ENCODE results near the gene SIDT2. TPM values are rescaled to one million over a fixed set of nuclear protein-coding genes. Genes with fewer than 3 reads are reported as not detected.

The SIDT2 gene
- polyA plus RNA-seq, 1 experiment: 32.5 TPM

DNA sequence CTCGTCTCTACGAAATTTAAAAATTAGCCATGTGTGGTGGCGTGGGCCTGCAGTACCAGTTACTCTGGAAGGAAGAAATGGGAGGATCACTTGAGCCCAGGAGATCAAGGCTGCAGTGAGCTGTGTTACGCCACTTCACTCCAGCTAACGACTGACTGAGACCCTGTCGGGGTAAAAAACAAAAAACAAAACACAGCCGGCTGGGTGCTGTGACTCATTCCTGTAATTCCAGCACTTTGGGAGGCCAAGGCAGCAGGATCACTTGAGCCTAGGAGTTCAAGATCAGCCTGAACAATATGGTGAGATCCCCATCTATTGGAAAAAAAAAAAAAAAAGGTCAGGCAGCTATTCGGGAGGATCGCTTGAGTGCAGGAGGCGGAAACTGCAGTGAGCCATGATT, 32.0 kb upstream of the SIDT2 start:
- H3K27me3 ChIP-seq (ENCODE audit: control insufficient read depth, insufficient read depth, low read length): no peaks in the 10 kb centered on the region
- H3K9me3 ChIP-seq (ENCODE audit: control insufficient read depth, insufficient read depth, low read length): no peaks in the 10 kb centered on the region
- no peak overlapping the region for H3K27ac ChIP-seq (ENCODE audit: low read depth, low read length)
- TF ChIP-seq, protein P1, sequence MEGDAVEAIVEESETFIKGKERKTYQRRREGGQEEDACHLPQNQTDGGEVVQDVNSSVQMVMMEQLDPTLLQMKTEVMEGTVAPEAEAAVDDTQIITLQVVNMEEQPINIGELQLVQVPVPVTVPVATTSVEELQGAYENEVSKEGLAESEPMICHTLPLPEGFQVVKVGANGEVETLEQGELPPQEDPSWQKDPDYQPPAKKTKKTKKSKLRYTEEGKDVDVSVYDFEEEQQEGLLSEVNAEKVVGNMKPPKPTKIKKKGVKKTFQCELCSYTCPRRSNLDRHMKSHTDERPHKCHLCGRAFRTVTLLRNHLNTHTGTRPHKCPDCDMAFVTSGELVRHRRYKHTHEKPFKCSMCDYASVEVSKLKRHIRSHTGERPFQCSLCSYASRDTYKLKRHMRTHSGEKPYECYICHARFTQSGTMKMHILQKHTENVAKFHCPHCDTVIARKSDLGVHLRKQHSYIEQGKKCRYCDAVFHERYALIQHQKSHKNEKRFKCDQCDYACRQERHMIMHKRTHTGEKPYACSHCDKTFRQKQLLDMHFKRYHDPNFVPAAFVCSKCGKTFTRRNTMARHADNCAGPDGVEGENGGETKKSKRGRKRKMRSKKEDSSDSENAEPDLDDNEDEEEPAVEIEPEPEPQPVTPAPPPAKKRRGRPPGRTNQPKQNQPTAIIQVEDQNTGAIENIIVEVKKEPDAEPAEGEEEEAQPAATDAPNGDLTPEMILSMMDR (IDR thresholded peaks at IDR 0.05; ENCODE audit: low read depth, low read length): no peak
- POLR2A ChIA-PET: interaction anchor here (0.7 to 1.2 kb wide), 5 partner anchors 13 to 80 kb away, joined by 3 to 7 read pairs (median 4); no protein-coding TSS in a partner anchor
- H3K4me3 ChIP-seq (ENCODE audit: low read depth, low read length): no peak overlapping the region; the same call in 1 of the 2 replicates
- no peak for DNase-seq (ENCODE audit: low read depth, low spot score)
- CTCF ChIA-PET: interaction anchor here (0.7 to 1.5 kb wide), 4 partner anchors 14 to 266 kb away, joined by 3 to 9 read pairs (median 3); no protein-coding TSS in a partner anchor

GRCh38 chr11:117152066-117152465, 26.5 kb upstream of the SIDT2 start:
- Histone ChIP-seq H3K9me3 (ENCODE audit: control insufficient read depth, insufficient read depth, low read length) (no peaks in the 10 kb centered on the region), H3K27ac (ENCODE audit: low read depth, low read length) (no peak overlapping the region), H3K4me3 (ENCODE audit: low read depth, low read length) (no peak overlapping the region), H3K27me3 (ENCODE audit: control insufficient read depth, insufficient read depth, low read length) (no peaks in the 10 kb centered on the region)
- ChIA-PET CTCF (interaction anchor here (1.0 kb wide), 1 partner anchor 360 kb away, joined by 6 read pairs; the partner anchor contains the start of gene APOA5), POLR2A (no interaction called here)
- DNase-seq (ENCODE audit: low read depth, low spot score): no peak
- TF ChIP-seq, protein P1 (IDR thresholded peaks at IDR 0.05; ENCODE audit: low read depth, low read length): no peak

GRCh38 chr11:117154468-117154867, 24.1 kb upstream of the SIDT2 start:
- POLR2A ChIA-PET: no interaction called here

DNA sequence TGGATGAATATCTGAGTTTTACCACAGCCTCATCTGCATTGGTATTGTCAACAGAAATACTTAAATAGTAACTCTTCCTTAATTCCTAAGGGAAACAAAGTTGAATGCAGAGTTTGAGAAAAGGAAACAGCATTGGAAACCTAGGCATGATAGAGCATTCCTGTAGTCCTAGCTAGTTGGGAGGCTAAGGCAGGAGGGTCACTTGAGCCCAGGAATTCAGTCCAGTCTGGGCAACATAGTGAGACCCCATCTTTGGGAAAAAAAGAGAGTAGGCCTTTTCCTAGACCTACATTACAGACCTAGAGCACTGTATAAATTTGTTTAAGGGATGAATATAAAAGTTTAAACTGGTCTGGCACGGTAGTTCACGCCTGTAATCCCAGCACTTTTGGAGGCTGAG, 21.0 kb upstream of the SIDT2 start:
- TF ChIP-seq, protein P1 (IDR thresholded peaks at IDR 0.05; ENCODE audit: low read depth, low read length): no peak
- no peaks in the 10 kb centered on the region for H3K27me3 ChIP-seq (ENCODE audit: control insufficient read depth, insufficient read depth, low read length)
- no peak for DNase-seq (ENCODE audit: low read depth, low spot score)
- POLR2A ChIA-PET: no interaction called here
- no peak overlapping the region for H3K27ac ChIP-seq (ENCODE audit: low read depth, low read length)
- H3K9me3 ChIP-seq (ENCODE audit: control insufficient read depth, insufficient read depth, low read length): no peaks in the 10 kb centered on the region
- no peak overlapping the region for H3K4me3 ChIP-seq (ENCODE audit: low read depth, low read length)
- CTCF ChIA-PET: interaction anchor here (0.7 kb wide), 1 partner anchor 70 kb away, joined by 8 read pairs; no protein-coding TSS in a partner anchor

More at GRCh38 chr11:117154468-117154867, 24.1 kb upstream of the SIDT2 start:
- H3K27me3 ChIP-seq (ENCODE audit: control insufficient read depth, insufficient read depth, low read length): no peaks in the 10 kb centered on the region
- CTCF ChIA-PET: interaction anchor here (0.6 to 1.3 kb wide), 3 partner anchors 26 to 414 kb away, joined by 3 to 6 read pairs (median 4); no protein-coding TSS in a partner anchor
- no peak for DNase-seq (ENCODE audit: low read depth, low spot score)
- TF ChIP-seq, protein P1 (IDR thresholded peaks at IDR 0.05; ENCODE audit: low read depth, low read length): no peak
- H3K4me3 ChIP-seq (ENCODE audit: low read depth, low read length): no peak overlapping the region
- H3K9me3 ChIP-seq (ENCODE audit: control insufficient read depth, insufficient read depth, low read length): no peaks in the 10 kb centered on the region
- no peak overlapping the region for H3K27ac ChIP-seq (ENCODE audit: low read depth, low read length)

- POLR2A ChIA-PET: no interaction called here
- no peak for DNase-seq (ENCODE audit: low read depth, low spot score)
Observed at GRCh38 chr11:117159892-117160291, 18.7 kb upstream of the SIDT2 start.

More at GRCh38 chr11:117159892-117160291, 18.7 kb upstream of the SIDT2 start:
- Histone ChIP-seq H3K27me3 (ENCODE audit: control insufficient read depth, insufficient read depth, low read length) (no peaks in the 10 kb centered on the region), H3K27ac (ENCODE audit: low read depth, low read length) (no peak overlapping the region), H3K9me3 (ENCODE audit: control insufficient read depth, insufficient read depth, low read length) (no peaks in the 10 kb centered on the region), H3K4me3 (ENCODE audit: low read depth, low read length) (no peak overlapping the region)
- CTCF ChIA-PET: interaction anchor here (0.8 to 1.5 kb wide), 7 partner anchors 10 to 1329 kb away, joined by 3 to 11 read pairs (median 4); no protein-coding TSS in a partner anchor
- TF ChIP-seq, protein P1 (IDR thresholded peaks at IDR 0.05; ENCODE audit: low read depth, low read length): no peak

All from AG04450 (cell line).